ENCODE measurements around the gene GPC1. TPM values are rescaled to one million over a fixed set of nuclear protein-coding genes. Genes with fewer than 3 reads are reported as not detected.
A peak's percentile ranks its signal among the peaks of the same experiment; 100 is the strongest.

The GPC1 gene
- total RNA-seq, 3 donors from 2014 or later, result 12.4 to 29.2 (median 15.4) TPM

GRCh38 chr2:240467659-240468302, 32.3 kb downstream of the GPC1 start:
- intact Hi-C loops (cut with DNase I, micrococcal nuclease), result no loop called here
- Histone ChIP-seq H3K4me1 (ENCODE audit: low read depth) (no peaks in the 10 kb centered on the region), H3K36me3 (ENCODE audit: low read depth) (no peaks in the 10 kb centered on the region), H3K4me3 (no peak overlapping the region), H3K9me3 (no peaks in the 10 kb centered on the region)
- ATAC-seq, result no peak
- peak in 1 of 3 donors; percentile 21 for DNase-seq
- TF ChIP-seq CTCF (IDR thresholded peaks at IDR 0.05), result no peak

GRCh38 chr2:240468303-240469238, 33.1 kb downstream of the GPC1 start:
- TF ChIP-seq CTCF (IDR thresholded peaks at IDR 0.05), result no peak
- H3K4me1 ChIP-seq (ENCODE audit: low read depth), result no peaks in the 10 kb centered on the region
- no peak overlapping the region for H3K4me3 ChIP-seq
- intact Hi-C loops (cut with DNase I, micrococcal nuclease), result no loop called here
- H3K9me3 ChIP-seq, result peaks cover 6% of the 10 kb centered on the region
- no peaks in the 10 kb centered on the region for H3K36me3 ChIP-seq (ENCODE audit: low read depth)
- DNase-seq (no peak), ATAC-seq (no peak)

- no peak overlapping the region for H3K4me3 ChIP-seq
- no peaks in the 10 kb centered on the region for H3K4me1 ChIP-seq (ENCODE audit: low read depth)
- intact Hi-C loops (cut with DNase I, micrococcal nuclease), result no loop called here
- ATAC-seq (no peak), DNase-seq (no peak)
- peaks cover 11% of the 10 kb centered on the region for H3K9me3 ChIP-seq
- H3K36me3 ChIP-seq (ENCODE audit: low read depth), result no peaks in the 10 kb centered on the region
- TF ChIP-seq CTCF (IDR thresholded peaks at IDR 0.05), result no peak
Measured at GRCh38 chr2:240469239-240469636, 33.8 kb downstream of the GPC1 start.

- Histone ChIP-seq H3K9me3 (peaks cover 11% of the 10 kb centered on the region), H3K4me1 (ENCODE audit: low read depth) (no peaks in the 10 kb centered on the region), H3K4me3 (no peak overlapping the region), H3K36me3 (ENCODE audit: low read depth) (no peaks in the 10 kb centered on the region)
- no peak for DNase-seq
- ATAC-seq, result no peak
- intact Hi-C loops (cut with DNase I, micrococcal nuclease), result no loop called here
- TF ChIP-seq CTCF (IDR thresholded peaks at IDR 0.05), result no peak
Measured at GRCh38 chr2:240469740-240470139, 34.3 kb downstream of the GPC1 start.

- intact Hi-C loops (cut with DNase I, micrococcal nuclease), result no loop called here
- Histone ChIP-seq H3K4me3 (no peak overlapping the region), H3K9me3 (peaks cover 11% of the 10 kb centered on the region), H3K36me3 (ENCODE audit: low read depth) (no peaks in the 10 kb centered on the region), H3K4me1 (ENCODE audit: low read depth) (no peaks in the 10 kb centered on the region)
- TF ChIP-seq CTCF (IDR thresholded peaks at IDR 0.05), result no peak
- DNase-seq, result no peak
- no peak for ATAC-seq
Measured at GRCh38 chr2:240472078-240472790, 36.8 kb downstream of the GPC1 start.

Measured in mucosa of descending colon (tissue), 3 donors.